Stimulated activated CD4-positive, alpha-beta T cell treated with anti-CD3 and anti-CD28 coated beads, Interleukin-15, amount 100 ng/mL, for 24 hours (primary cell): ENCODE results near the gene PPP2R1B.
"Not testable (repeated sequence)": the region's sequence is repeated elsewhere in the genome, so short reads cannot be mapped to it uniquely, and the experiment has no call there.

ENCODE experiments used
- DNase-seq: peaks from one replicate; pipeline ENCODE4 v3.0.0-alpha.2; 2020

The PPP2R1B gene

DNA sequence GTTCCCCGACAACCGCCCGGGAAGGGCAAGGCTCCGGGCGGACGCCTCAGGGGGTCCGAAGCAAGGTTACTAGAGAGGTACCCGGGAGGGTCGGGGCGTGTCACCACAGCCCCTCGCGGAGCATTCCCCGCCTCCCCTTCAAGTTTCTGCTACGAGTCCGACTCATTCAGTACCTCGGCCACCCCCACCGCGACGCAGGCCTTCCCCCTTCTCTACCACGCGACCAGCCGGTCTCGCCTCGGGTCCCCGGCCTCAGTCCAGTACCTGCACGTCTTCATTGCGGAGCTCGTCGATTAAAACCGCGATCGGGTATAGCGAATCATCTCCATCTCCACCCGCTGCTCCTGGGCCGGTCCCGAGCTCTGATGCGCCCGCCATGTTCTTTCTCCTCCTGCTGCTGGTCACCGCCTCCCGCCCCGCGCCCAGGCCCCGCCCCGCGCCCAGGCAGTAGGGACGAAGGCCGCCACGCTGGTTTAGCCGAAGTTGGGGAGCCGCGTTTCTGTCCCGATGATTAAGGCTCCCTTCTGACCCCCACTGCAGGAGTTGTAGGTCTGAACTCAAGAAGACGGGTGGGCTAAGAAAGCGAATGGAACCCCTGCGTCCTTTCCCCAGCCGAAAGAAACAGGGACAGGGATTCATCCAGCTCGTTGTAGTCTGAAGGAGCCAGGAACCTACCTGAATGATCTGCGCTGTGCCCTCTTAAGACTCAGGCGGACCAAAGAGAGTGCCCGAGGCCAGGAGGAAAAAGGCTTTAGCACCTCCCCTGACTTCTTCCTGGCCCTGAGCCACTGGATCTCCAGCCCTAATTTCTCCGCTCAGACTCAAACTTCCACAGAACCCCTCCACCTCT, at the start of gene PPP2R1B:
Gene PPP2R1B, minus strand, starts transcription at position 406 of the 850 bp plus-strand sequence. Its CDS starts 28 bp downstream, at position 378.
- DNase-seq = peak; percentile 83

DNA sequence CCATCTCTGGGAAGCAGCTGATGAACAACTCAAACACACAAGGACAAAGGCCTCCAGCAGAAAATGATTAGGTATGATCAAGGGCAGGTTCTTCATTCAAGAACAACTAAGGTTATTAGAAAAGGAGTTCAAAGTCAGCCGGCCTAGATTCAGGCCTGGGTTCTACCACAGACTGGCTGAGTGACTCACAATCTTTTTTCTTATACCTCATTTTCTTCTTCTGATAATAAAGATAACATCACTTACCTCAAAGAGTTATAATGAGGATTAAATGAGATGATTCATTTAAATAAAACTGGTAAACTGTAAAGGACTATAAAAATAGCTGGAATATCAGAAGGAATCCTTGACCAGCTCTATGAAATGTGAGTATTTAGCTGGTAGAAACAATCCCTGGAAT, 49.3 kb upstream of the PPP2R1B start:
- DNase-seq = peak; percentile 3

DNA sequence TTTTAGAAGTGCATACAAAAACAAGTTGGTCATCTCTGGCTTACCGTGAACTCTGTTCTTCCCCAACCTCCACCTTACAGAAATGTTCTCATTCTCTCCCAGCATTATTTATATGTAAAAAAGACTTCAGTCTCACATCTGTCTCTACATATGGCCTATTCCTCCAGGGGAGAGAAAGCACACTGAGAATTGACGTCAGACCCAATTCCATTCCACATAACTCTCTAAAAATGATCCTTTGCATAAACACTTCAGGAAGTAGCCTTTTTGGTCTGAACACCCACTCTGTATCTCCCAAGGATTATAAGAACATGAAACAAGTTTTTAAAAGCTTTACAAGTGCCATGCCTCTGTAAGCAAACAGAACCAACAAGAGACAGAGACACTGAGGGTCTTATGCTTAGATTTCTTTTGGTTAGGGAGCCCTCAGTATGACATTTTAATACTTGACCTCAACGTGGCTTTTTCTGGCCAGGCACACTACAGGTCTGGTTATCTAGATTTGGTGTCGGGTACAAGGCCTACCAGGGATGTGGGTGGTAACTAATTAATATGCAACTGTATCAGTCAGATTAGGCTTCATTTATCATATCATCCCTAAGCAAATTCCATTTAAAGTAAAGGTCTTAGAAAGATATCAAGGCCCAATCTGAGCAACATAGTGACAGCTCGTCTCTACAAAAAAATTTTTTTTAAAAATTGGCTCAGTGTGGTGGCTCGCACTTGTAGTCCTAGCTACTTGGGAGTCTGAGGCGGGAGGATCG, 48.5 kb upstream of the PPP2R1B start:
- DNase-seq = no peak

GRCh38 chr11:111814106-111814505, 47.9 kb upstream of the PPP2R1B start:
- no peak for DNase-seq

DNA sequence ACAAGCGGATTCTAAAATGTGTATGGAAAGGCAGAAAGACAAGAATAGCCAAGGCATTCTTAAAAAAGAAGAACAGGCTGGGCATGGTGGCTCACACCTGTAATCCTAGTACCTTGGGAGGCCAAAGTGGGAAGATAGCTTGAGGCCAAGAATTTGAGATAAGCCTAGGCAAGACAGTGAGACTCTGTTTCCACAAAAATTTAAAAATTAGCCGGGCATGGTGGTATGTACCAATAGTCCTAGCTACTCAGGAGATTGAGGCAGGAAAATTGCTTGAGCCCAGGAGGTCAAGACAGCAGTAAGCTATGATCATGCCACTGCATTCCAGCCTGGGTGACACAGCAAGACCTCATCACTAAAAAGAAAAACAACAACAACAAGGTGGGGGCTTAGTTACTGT, 46.0 kb upstream of the PPP2R1B start:
- DNase-seq = no peak

- no peak for DNase-seq
Observed at GRCh38 chr11:111811445-111811844, 45.3 kb upstream of the PPP2R1B start.

DNA sequence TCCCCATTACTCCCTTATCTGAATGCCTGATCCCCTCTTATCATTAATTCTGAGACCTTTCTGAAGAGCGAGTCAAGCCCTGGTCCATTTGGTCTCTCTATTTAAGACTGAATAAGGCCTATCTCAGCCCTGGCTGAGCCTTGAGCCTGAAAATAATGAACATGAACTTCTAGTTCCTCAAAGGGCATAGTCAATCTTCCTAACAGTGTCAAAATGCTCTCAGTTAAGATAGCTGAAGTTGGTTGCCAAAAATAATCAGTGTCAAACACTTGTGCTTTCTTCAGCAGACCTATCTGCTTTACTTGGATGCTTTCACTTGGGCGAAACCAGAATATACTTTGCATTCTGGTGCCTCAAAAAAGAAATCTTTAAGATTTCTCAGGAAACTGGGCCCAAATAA, 42.6 kb upstream of the PPP2R1B start:
- DNase-seq = no peak

GRCh38 chr11:111808063-111808588, 41.9 kb upstream of the PPP2R1B start:
- DNase-seq = no peak

DNA sequence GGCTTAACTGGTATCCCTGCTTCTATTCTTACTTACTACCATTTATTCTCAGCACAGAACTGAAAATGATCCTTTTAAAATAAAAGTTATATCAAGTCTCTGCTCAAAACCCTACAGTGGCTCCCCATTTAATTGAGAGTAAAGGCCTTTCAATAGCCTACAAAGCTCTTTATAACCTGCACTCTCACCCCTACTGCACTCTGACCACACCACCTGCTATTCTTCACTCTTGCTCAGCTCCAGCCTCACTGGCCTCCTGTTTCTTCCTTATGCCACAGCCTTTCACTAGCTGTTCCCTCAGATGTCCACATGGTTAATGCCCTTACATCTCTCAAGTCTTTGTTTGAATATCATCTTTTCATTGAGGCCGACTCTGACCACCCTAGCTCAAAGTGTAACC, 40.9 kb upstream of the PPP2R1B start:
- DNase-seq = no peak

GRCh38 chr11:111801135-111801534, 34.9 kb upstream of the PPP2R1B start:
- DNase-seq = no peak

DNA sequence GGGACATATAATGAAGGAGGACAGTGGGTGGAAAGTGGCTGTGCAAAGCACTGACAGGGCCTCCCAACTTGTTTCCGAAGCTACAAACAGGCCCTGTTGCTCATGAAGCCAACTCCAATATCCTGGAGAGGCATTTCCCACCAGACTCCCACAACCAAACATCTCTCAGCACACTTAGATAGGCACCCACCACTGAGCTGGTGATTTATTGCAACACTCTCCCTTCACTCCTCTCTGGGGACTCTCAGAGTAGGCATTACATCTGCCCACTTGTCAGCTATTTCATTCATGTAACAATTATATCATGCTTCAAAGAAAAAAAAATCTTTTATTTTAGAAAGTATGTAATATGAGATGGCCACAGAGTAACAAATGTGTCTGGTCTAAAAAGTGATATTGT, 32.1 kb upstream of the PPP2R1B start:
- no peak for DNase-seq

- no peak for DNase-seq
Observed at GRCh38 chr11:111797145-111797581, 31.0 kb upstream of the PPP2R1B start.

DNA sequence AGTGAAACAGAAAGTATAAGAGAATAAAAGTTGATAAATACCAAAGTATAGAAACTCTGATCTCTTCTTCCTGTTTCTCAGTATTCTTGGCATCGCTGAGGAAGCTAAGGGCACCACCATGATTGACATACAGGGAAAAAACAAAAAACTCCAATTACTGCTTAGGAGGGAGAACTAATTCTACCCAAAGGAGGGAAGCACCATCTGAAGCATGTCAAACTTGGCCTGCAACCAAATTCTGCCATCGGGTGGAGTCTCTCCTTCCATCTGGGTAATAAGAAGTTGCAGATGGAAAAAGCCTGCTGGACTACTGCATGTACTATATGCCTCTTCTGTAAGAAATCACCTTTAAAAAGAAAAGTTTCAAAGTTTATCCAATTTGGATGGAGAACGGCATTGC, 30.5 kb upstream of the PPP2R1B start:
- no peak for DNase-seq

DNA sequence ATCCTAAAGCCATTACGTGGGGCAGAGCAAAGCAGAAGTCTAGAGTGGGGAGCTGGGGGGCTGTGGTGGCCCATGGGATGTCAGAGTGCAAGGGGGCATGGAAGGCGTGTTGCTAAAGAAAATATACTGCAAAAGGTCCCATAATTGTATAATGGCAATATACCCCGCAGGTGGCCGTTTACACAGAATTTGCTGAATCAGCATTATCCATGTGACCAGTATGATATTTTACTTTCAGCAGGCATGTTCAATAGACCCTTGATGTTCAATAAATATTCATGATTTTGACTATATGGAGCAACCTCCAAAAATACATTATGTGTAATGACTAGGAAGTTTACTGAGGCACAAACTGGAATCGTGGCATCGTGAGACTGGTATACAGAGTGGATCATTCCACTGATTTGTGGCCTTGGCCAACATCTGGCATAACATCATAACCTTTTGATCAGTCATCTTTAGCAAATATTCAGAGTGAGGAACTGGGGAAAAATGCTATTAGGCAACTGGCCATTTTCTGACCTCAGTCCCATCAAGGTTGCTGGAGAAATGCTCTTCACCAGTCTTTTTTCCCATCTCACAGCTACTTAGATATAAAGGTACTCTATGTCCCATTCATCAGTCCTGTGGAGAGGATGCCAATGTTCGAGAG, 29.3 kb upstream of the PPP2R1B start:
- no peak for DNase-seq

DNA sequence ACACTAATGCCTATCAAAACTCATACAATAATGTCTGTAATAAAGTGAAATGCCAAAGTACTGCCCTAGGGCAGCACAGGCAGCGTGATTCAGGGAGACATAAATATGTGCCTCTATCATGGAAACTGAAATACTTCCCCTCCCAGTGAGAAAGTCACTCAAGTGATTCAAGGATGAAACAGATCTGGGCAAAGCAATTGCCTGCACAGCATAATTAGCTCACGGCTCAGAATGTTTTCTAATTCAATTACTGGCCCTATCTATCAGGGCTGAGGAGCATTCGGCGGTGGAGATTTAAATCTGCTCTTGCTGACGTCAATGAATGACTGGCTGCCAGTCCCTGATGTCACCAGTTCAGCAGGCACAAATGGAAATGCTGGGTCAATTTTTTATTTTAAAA, 27.7 kb upstream of the PPP2R1B start:
- no peak for DNase-seq

DNA sequence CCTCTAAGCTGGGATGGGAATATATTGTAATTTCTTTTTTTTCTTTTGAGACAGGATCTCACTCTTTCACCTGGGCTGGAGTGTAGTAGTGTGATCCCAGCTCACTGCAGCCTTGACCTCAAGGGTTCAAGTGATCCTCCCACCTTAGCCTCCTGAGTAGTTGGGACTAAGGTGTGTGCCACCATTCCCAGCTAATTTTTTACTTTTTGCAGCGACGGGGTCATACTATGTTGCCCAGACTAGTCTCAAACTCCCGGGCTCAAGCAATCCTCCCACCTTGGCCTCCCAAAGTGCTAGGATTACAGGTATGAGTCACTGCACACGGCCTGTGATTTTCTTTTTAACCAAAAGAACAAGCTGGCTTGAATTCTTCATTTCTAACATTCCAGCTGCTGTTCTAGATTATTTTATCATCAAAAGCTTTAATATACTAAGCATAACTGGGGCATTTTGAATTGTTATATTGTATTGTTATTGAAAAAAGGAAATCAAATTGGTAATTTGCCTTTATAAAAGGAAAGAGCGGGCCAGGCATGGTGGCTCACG, 26.8 kb upstream of the PPP2R1B start:
- no peak for DNase-seq

GRCh38 chr11:111792314-111792713, 26.1 kb upstream of the PPP2R1B start:
- no peak for DNase-seq

DNA sequence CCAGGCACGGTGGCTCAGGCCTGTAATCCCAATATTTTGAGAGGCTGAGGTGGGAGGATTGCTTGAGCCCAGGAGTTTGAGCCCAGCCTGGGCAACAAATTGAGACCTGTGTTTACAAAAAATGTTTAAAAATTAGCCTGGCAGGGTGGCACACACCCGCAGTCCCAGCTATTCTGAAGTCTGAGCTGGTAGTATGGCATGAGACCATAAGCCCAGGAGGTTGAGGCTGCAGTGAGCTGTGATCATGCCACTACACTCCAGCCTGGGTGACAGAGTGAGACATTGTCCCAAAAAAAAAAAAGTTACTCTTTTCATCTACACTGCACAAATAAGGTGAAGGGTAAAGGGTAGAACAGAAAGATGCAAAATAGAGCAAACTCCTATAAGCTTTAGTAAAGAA, 22.3 kb upstream of the PPP2R1B start:
- no peak for DNase-seq

DNA sequence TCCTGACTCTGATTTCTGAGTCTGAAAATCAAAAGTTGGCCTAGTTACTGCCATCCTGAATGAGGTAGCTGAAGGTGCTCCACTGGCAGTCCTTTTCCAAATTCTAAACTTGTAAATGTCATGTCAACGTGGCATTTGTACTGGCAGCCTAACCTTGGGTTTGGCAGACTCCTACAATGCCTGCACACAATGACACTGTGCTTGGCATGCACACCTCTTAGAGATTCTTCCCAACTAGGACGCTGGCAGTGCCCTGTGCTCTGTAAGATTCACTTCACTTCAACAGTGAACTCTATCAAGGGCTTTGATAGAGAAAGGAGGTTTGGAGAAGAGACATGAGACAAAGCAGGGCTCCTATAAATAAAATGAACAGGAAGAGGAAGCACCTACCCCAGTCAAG, 21.9 kb upstream of the PPP2R1B start:
- no peak for DNase-seq

- no peak for DNase-seq
Observed at GRCh38 chr11:111785886-111786412, 19.8 kb upstream of the PPP2R1B start.

- no peak for DNase-seq
Observed at GRCh38 chr11:111785076-111785475, 18.9 kb upstream of the PPP2R1B start.

DNA sequence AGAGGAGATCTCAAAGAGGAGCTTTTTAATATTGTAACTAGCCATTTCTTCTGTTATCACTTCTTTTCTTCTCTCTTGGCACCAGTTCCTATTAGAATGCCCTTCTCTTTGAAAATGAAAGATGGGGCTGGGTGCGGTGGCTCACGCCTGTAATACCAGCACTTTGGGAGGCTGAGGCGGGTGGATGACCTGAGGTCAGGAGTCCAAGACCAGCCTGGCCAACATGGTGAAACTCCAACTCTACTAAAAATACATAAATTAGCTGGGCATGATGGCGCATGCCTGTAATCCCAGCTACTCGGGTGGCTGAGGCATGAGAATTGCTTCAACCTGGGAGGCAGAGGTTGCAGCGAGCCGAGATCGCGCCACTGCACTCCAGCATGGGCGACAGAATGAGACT, 18.1 kb upstream of the PPP2R1B start:
- DNase-seq = not testable (repeated sequence)
